ENCODE measurements around the gene TSSK6.
A peak's percentile ranks its signal among the peaks of the same experiment; 100 is the strongest.

The TSSK6 gene

GRCh38 chr19:19544954-19545591 lies 29.7 kb upstream of the TSSK6 start:
- DNase-seq (ENCODE audit: low spot score) = no peak

DNA sequence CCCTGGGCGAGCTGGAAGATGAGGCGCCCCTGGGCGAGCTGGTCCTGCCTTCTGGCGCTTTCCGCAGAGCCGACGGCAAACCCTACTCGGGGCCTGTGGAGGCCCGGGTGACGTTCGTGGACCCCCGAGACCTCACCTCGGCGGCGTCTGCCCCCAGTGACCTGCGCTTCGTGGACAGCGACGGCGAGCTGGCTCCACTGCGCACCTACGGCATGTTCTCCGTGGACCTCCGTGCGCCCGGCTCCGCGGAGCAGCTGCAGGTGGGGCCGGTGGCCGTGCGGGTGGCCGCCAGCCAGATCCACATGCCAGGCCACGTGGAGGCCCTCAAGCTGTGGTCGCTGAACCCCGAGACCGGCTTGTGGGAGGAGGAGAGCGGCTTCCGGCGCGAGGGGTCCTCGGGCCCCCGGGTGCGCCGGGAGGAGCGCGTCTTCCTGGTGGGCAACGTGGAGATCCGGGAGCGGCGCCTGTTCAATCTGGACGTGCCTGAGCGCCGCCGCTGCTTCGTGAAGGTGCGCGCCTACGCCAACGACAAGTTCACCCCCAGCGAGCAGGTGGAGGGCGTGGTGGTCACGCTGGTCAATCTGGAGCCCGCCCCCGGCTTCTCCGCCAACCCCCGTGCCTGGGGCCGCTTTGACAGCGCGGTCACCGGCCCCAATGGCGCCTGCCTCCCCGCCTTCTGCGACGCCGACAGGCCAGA lies 29.1 kb upstream of the TSSK6 start:
- DNase-seq (ENCODE audit: low spot score) = no peak

DNA sequence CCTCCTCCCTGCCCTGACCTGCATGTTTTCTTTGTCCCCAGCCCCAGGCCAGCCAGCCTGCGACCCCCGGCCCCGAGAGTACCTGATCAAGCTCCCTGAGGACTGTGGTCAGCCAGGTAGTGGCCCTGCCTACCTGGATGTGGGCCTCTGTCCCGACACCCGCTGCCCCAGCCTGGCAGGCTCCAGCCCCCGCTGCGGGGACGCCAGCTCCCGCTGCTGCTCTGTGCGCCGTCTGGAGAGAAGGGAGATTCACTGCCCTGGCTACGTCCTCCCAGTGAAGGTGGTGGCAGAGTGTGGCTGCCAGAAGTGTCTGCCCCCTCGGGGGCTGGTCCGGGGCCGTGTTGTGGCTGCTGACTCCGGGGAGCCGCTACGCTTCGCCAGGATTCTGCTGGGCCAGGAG lies 28.3 kb upstream of the TSSK6 start:
- DNase-seq (ENCODE audit: low spot score) = no peak

- no peak for DNase-seq (ENCODE audit: low spot score)
These were observed 27.8 kb upstream of the TSSK6 start for GRCh38 chr19:19543101-19543500.

DNA sequence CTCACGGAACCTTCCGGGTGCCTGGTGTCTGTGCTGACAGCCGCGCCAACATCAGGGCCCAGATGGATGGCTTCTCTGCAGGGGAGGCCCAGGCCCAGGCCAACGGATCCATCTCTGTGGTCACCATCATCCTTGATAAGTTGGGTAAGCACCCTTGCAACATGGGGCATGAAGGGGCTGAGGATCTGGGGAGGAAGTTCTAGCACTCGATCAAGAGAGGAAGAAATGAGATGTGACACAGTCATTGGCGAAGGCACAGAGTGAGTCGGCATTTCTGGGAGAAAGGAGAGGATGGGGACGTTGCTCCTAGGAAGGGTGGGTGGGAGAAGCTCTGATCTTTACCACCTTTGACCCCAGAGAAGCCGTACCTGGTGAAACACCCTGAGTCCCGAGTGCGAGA lies 27.2 kb upstream of the TSSK6 start:
- DNase-seq (ENCODE audit: low spot score) = no peak

GRCh38 chr19:19541616-19542015 lies 26.3 kb upstream of the TSSK6 start:
- no peak for DNase-seq (ENCODE audit: low spot score)

- no peak for DNase-seq (ENCODE audit: low spot score)
These were observed 25.6 kb upstream of the TSSK6 start for GRCh38 chr19:19540715-19541515.

- DNase-seq (ENCODE audit: low spot score) = no peak
These were observed 24.8 kb upstream of the TSSK6 start for GRCh38 chr19:19540064-19540714.

DNA sequence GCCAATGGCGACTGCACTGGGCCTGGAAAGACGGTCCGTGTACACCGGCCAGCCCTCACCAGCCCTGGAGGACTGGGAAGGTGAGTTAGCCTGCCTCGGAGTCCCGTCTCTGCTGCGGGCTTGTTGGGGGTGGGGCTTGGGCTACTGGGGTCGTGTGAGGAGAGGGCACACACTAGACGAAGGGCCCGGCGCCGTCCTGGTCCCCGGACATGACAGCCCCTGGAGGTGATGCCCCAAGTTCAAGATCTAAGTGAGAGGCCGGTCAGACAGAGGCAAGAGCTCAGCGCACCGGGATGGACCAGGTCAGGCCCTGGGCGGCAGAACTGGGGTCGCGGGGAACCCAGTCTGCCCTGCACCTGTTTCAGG lies 24.3 kb upstream of the TSSK6 start:
- no peak for DNase-seq (ENCODE audit: low spot score)

DNA sequence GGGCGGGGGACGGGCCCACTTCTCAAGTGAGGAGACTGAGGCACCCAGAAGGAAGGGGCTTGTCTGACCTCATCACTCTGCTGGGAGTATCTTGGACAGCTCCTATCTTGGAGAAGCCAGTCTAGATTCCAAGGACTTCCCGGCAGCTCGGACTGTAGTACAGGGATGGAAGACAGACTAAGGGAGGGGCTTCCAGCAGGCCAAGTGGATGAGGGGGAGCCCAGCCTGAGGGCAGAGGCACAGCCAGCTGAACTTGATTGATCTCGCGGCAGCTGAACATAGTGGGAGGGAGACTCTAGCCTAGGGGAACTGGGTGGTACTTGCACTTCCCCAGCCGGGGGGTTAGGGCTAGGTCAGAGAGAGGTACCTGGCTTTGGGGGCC lies 23.4 kb upstream of the TSSK6 start:
- DNase-seq (ENCODE audit: low spot score) = no peak

DNA sequence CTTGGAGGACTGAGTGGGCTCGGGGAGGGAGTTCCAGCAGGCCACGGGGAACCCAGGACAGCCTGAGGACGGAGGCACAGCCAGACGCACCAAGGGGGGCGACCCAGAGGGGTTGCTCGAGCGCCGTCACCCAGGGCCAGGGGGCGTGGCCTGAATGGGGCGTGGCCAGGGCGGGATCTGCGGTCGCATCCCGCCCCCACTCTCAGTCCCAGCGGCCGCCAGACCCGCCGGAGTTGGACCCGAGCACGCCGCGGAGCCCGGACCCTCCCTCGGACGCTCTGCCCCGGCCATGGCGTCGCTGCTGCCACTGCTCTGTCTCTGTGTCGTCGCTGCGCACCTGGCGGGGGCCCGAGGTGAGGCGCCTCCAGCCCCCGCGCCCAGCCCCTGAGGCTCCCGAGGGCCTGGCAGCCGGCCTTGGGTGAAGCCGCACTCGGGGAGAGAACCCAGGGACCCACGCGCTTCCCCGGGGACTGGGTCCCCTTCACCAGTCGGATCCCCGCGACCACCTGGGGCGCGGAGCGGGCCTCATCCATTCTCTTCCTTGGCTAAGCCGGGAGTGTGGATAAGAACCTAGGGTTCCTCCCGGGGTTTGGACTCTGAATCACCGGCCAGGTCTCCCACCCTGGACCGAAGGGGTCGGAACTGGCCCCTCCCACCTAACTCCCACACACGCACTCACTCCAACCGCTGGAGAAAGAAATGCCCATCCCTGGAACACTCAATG lies 22.9 kb upstream of the TSSK6 start, which contains the start of gene CILP2:
CILP2 (plus strand) TSS at position 205 of the 724 bp plus-strand sequence; CDS start at position 290, 85 bp downstream.
- DNase-seq (ENCODE audit: low spot score) = no peak

DNA sequence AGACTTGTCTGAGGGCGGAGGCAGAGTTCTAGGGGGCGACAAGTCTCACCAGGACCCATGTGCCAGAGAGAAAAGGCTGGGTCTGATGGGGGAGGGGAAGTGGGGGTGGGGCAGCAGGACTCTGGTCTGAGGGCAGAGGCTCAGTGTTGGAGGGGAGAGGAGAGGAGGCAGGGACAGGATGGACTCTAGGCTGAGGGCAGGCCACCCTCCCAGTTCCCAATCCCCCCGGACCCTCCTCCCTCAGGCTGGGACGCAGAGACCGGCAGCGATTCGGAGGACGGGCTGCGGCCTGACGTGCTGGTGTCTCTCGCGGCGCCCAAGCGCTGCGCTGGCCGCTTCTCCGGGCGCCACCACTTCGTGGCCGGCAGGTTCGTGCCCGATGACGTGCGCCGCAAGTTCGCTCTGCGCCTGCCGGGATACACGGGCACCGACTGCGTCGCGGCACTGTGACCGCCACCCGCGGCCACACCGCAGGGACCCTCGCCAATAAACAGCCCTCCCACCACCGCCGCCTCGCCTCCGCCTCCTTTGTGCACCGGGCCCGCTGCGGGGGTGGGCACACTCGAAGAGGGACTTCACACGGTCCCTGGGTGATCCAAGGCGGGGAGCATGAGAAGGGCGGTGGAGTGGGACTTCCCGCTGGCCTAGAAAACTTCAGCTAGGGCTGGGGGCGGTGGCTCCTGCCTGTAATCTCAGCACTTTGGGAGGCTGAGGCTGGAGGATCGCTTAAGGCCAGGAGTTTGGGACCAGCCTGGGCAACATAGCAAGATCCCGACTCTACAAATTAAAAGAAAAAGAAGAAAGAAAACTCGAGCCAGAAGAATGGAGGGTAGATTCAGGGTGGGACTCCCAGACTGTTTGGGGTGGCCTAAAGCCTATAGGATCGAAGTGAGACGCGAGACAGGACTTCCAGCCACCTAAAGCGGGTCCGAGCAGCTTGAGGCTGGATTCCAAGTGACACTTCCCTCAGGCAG lies 22.0 kb upstream of the TSSK6 start:
- no peak for DNase-seq (ENCODE audit: low spot score)

- no peak for DNase-seq (ENCODE audit: low spot score)
These were observed 20.2 kb upstream of the TSSK6 start for GRCh38 chr19:19535311-19536191.

- no peak for DNase-seq (ENCODE audit: low spot score)
These were observed 19.4 kb upstream of the TSSK6 start for GRCh38 chr19:19534556-19535265.

DNA sequence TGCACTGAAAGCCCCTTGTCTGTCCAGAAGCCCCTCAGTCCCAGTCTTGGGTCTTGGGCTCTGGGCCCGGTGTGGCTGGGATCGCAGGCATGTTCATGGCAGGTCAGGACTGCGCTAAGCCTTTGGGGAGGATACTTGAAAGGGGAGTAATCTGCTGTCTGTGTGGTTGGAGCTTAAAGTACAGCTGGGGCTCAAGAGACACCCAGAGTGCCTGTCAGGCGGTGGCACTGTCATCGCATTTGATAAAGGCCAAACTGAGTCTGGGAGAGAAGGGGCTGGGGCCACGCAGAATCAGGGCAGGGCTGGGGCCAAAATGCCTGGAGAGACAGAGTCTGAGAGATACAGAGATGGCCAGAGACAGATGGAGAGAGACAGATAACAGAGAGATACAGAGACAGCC lies 18.5 kb upstream of the TSSK6 start:
- no peak for DNase-seq (ENCODE audit: low spot score)

- DNase-seq (ENCODE audit: low spot score) = no peak
These were observed 17.7 kb upstream of the TSSK6 start for GRCh38 chr19:19532806-19533701.

DNA sequence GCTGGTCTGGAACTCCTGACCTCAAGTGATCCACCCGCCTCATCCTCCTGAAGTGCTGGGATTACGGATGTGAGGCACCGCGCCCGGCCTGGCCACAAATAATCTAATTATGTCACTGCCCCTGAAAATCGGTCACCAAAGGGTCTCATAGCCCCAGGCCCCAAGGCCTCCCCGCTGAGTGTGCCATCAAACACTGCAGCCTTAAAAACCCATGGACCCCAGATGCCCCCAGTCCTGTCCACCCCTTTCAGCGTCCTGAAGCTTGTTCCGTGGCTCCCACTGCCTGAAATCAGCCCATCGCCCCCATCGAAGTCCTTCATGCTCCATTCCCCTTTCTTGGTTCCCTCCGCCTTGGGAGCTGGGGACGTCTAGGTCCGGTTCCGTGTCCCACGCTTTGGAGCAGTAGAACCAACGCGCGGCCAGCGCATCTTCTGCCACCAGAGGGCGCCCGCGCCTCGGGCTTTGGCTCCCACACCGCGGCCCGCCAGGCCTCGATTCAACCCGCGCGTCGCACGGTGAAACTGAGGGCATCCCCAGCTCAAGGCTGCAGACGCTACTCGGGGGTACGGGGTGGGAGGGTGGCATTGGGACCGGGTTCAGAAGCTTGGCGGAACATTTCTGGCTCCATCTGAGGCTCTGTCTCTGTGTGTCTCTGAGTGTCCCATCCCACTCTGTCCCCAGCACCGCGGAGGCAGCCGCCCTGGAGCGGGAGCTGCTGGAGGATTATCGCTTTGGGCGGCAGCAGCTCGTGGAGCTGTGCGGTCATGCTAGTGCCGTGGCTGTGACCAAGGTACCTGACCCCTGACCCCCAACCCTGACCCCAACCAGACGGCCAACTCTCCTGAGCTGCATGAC lies 16.8 kb upstream of the TSSK6 start:
- peak; percentile 72 for DNase-seq (ENCODE audit: low spot score)
